Neutrophil (primary cell): ENCODE data around the gene CDK10.
A peak's percentile ranks its signal among the peaks of the same experiment; 100 is the strongest.

Experiments
- H3K27ac ChIP-seq: fragments of 200-600 bp; sonication (generic); 2 replicates; pipeline ENCODE4 v1.5.1; 2016; ENCODE audit warnings: mild to moderate bottlenecking, moderate library complexity
- H3K27me3 ChIP-seq: fragments of 200-600 bp; sonication (generic); 2 replicates; pipeline ENCODE4 v1.6.0; 2016; ENCODE audit warnings: mild to moderate bottlenecking
- H3K36me3 ChIP-seq: fragments of 200-600 bp; sonication (generic); 2 replicates; pipeline ENCODE4 v1.5.1; 2017
- H3K4me1 ChIP-seq, 2 experiments: fragments of 200-600 bp in 1 of 2; sonication (generic) in 1 of 2; 1 replicate in 1 of 2; 2 replicates in 1 of 2; pipeline versions ENCODE4 v1.5.1 to v1.6.1; 2013 to 2016; ENCODE audit warnings: low read depth in 1 of 2, low read length in 1 of 2, mild to moderate bottlenecking in 1 of 2, moderate library complexity in 1 of 2; ENCODE audit not compliant: control insufficient read depth in 1 of 2, insufficient read depth in 1 of 2
- H3K4me3 ChIP-seq, 2 experiments: fragments of 200-600 bp in 1 of 2; sonication (generic) in 1 of 2; 1 replicate in 1 of 2; 2 replicates in 1 of 2; pipeline ENCODE4 v1.5.1; 2013 to 2016; ENCODE audit warnings: low read depth in 1 of 2, low read length in 1 of 2, mild to moderate bottlenecking in 1 of 2, moderate library complexity in 1 of 2
- H3K9me3 ChIP-seq: fragments of 200-600 bp; sonication (generic); 2 replicates; pipeline ENCODE4 v1.5.1; 2016
- CTCF ChIP-seq: fragments of 200-600 bp; sonication (generic); IDR thresholded peaks from 2 replicates; pipeline ENCODE4 v1.5.1; 2016; ENCODE audit warnings: antibody characterized with exemption

CDK10 gene

GRCh38 chr16:89700100-89700648 lies 13.7 kb downstream of the CDK10 start:
- Histone ChIP-seq H3K4me3 (peak overlapping the region; percentile 64 to 96), H3K27me3 (peaks cover 7% of the 10 kb centered on the region), H3K27ac (peak overlapping the region; percentile 94), H3K9me3 (no peaks in the 10 kb centered on the region), H3K4me1 (peaks cover 17 to 26% of the 10 kb centered on the region in 2 experiments), H3K36me3 (peaks cover 16% of the 10 kb centered on the region)
- TF ChIP-seq CTCF = peak; percentile 99

- Histone ChIP-seq H3K4me1 (peaks cover 17 to 29% of the 10 kb centered on the region in 2 experiments), H3K4me3 (peak overlapping the region; percentile 64 to 96), H3K27me3 (peaks cover 7% of the 10 kb centered on the region), H3K36me3 (peaks cover 16% of the 10 kb centered on the region), H3K27ac (peak overlapping the region; percentile 94), H3K9me3 (no peaks in the 10 kb centered on the region)
- TF ChIP-seq CTCF = no peak
Measured at GRCh38 chr16:89700649-89701424, 14.3 kb downstream of the CDK10 start.

GRCh38 chr16:89701425-89702406 lies 15.2 kb downstream of the CDK10 start, which contains the start of gene SPATA2L:
Gene SPATA2L, minus strand, starts transcription at chr16:89701705. Its CDS starts 473 bp downstream, at chr16:89701232.
- Histone ChIP-seq H3K4me1 (peaks cover 22 to 36% of the 10 kb centered on the region in 2 experiments), H3K27me3 (peaks cover 7% of the 10 kb centered on the region), H3K36me3 (peaks cover 14% of the 10 kb centered on the region), H3K9me3 (no peaks in the 10 kb centered on the region), H3K27ac (peak within 1 kb of the TSS; percentile 94), H3K4me3 (peak within 1 kb of the TSS; percentile 64 to 96)
- peak; percentile 70 for TF ChIP-seq CTCF

- Histone ChIP-seq H3K4me3 (no peak overlapping the region), H3K36me3 (peaks cover 22% of the 10 kb centered on the region), H3K9me3 (no peaks in the 10 kb centered on the region), H3K4me1 (peaks cover 22 to 36% of the 10 kb centered on the region in 2 experiments), H3K27ac (no peak overlapping the region), H3K27me3 (peaks cover 7% of the 10 kb centered on the region)
- TF ChIP-seq CTCF = no peak
Measured at GRCh38 chr16:89704281-89704680, 17.8 kb downstream of the CDK10 start.

- no peak for TF ChIP-seq CTCF
- Histone ChIP-seq H3K4me3 (no peak overlapping the region), H3K4me1 (peaks cover 18 to 31% of the 10 kb centered on the region in 2 experiments), H3K27me3 (peaks cover 7% of the 10 kb centered on the region), H3K36me3 (peaks cover 29% of the 10 kb centered on the region), H3K27ac (no peak overlapping the region), H3K9me3 (no peaks in the 10 kb centered on the region)
Measured at GRCh38 chr16:89705006-89705405, 18.5 kb downstream of the CDK10 start.
